Activated CD8-positive, alpha-beta memory T cell treated with anti-CD3 and anti-CD28 coated beads for 36 hours (primary cell): ENCODE measurements around the gene SPNS2. TPM values are rescaled to one million over a fixed set of nuclear protein-coding genes. Genes with fewer than 3 reads are reported as not detected.

Experiments
- CTCF ChIA-PET: fragments of 350-600 bp; sonication (Branson Sonifier 250); formaldehyde crosslinking; loops from one replicate; lab custom pipeline; 2021; ENCODE audit warnings: antibody characterized with exemption; lab: Charles Lee
- POLR2A ChIA-PET: fragments of 350-600 bp; sonication (Branson Sonifier 250); formaldehyde crosslinking; loops from one replicate; lab custom pipeline; 2021; ENCODE audit warnings: antibody characterized with exemption; lab: Charles Lee
- total RNA-seq, 2 experiments: library from RNA; stranded (reverse); gene quantifications; one replicate each; pipeline ENCODE4 v1.2.3, GENCODE V29; 2021

The SPNS2 gene
- total RNA-seq, 2 experiments from 2014 or later: 0.42 to 0.61 TPM

- POLR2A ChIA-PET: no interaction called here
- CTCF ChIA-PET: interaction anchor here (0.6 to 1.9 kb wide), 6 partner anchors 14 to 163 kb away, joined by 3 to 5 read pairs (median 3); partner anchors contain the start of gene MYBBP1A
Observed at GRCh38 chr17:4584101-4584916, 85.6 kb downstream of the SPNS2 start, which contains the start of gene SMTNL2. Gene SMTNL2 (plus strand): TSS chr17:4584529. CDS start chr17:4584606, 77 bp downstream.

- POLR2A ChIA-PET: no interaction called here
- CTCF ChIA-PET: interaction anchor here (1.4 to 1.9 kb wide), 2 partner anchors 17 to 19 kb away, joined by 5 read pairs; no protein-coding TSS in a partner anchor
Observed at GRCh38 chr17:4584917-4585637, 86.4 kb downstream of the SPNS2 start.

GRCh38 chr17:4585638-4585994 lies 86.9 kb downstream of the SPNS2 start:
- ChIA-PET CTCF (interaction anchor here (1.9 kb wide), 1 partner anchor 10 kb away, joined by 6 read pairs; no protein-coding TSS in a partner anchor), POLR2A (no interaction called here)

- ChIA-PET CTCF (interaction anchor here (0.7 to 1.9 kb wide), 2 partner anchors 9 to 19 kb away, joined by 3 to 6 read pairs; no protein-coding TSS in a partner anchor), POLR2A (no interaction called here)
Observed at GRCh38 chr17:4586043-4586442, 87.4 kb downstream of the SPNS2 start.

DNA sequence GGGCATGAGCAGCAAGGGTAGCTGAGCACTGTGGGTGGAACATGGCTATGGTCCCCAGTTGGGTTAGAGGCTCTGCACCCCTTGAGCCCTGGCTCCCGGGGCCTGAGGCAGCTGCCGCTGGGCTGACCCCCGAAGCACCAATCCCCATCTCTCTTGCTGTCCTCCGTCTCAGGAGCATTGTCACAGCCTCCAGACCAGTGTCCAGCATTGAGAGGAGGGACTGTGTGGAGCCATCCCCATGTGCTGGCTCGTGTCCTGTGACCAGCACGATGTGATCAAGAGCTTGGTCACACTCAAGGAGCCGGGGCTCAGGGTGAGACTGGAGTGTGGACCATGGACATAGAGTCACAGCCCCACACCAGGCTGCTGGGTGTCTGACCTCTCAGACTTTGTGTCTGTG lies 88.5 kb downstream of the SPNS2 start:
- ChIA-PET CTCF (interaction anchor here (1.9 kb wide), 1 partner anchor 8 kb away, joined by 6 read pairs; no protein-coding TSS in a partner anchor), POLR2A (no interaction called here)

GRCh38 chr17:4587803-4588202 lies 89.1 kb downstream of the SPNS2 start:
- POLR2A ChIA-PET: no interaction called here

DNA sequence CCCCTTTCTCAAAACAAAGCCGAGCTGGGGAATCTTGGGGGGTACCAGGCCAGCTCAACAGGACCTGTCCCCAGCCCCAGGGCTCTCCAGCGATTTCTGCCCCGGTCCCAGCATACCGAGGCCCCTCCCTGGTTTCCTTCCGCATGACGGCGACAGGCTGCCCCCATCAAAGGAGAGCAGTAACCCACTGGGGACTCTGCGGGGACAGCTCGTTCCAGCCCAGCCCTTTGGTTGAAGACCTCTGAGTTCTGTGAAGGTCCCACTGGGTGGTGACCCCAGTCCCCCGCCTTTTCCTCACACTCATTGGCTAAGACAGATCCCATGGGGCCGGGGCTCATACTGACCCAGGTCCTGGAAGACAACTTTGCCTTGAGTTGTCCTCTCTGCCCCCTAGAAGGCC lies 89.7 kb downstream of the SPNS2 start:
- CTCF ChIA-PET: interaction anchor here (1.0 to 2.1 kb wide), 2 partner anchors 14 to 22 kb away, joined by 3 to 10 read pairs; no protein-coding TSS in a partner anchor
- POLR2A ChIA-PET: no interaction called here

More at GRCh38 chr17:4587803-4588202, 89.1 kb downstream of the SPNS2 start:
- CTCF ChIA-PET: interaction anchor here (1.0 to 2.1 kb wide), 2 partner anchors 14 to 21 kb away, joined by 3 to 10 read pairs; no protein-coding TSS in a partner anchor

Other genes with a start within 250 kb of the SPNS2 start
- 10 to 100 TPM; 35.4 to 36.6 TPM for gene ANKFY1, start 234.9 kb upstream of the SPNS2 start, total RNA-seq
- 10 to 100 TPM; 64.1 to 69.5 TPM for gene UBE2G1, start 132.2 kb upstream of the SPNS2 start, total RNA-seq
- gene SPNS3, start 64.9 kb upstream of the SPNS2 start, total RNA-seq: 10 to 100 TPM; 17.8 to 20.5 TPM
- 100 to 1,000 TPM; 154 to 157 TPM for gene MYBBP1A, start 56.5 kb downstream of the SPNS2 start, total RNA-seq
- gene GGT6, start 61.7 kb downstream of the SPNS2 start, total RNA-seq: not detected
- not detected for gene SMTNL2, start 85.6 kb downstream of the SPNS2 start, total RNA-seq
- not detected for gene ALOX15, start 142.8 kb downstream of the SPNS2 start, total RNA-seq
- gene PELP1, start 205.3 kb downstream of the SPNS2 start, total RNA-seq: 100 to 1,000 TPM; 118 to 119 TPM
- gene ARRB2, start 211.8 kb downstream of the SPNS2 start, total RNA-seq: 100 to 1,000 TPM; 183 to 193 TPM
- gene MED11, start 232.5 kb downstream of the SPNS2 start, total RNA-seq: 10 to 100 TPM; 22.1 to 22.9 TPM
- gene ZMYND15, start 241.0 kb downstream of the SPNS2 start, total RNA-seq: not detected
- 1 to 10 TPM; 1.6 to 1.7 TPM for gene CXCL16, start 241.0 kb downstream of the SPNS2 start, total RNA-seq